HepG2 (cell line): ENCODE results near the gene AGER. TPM values are rescaled to one million over a fixed set of nuclear protein-coding genes. Genes with fewer than 3 reads are reported as not detected.

Experiments
- BRCA1 ChIP-seq: sonication (generic); formaldehyde crosslinking; IDR thresholded peaks from 2 replicates; pipeline ENCODE4 v1.4.0; 2020; ENCODE audit warnings: missing genetic modification reagents
- MBD4 ChIP-seq: IDR thresholded peaks from 2 replicates; pipeline ENCODE4 v1.6.1; 2012; ENCODE audit warnings: low read length, inconsistent platforms, borderline replicate concordance
- MED13 ChIP-seq: sonication (generic); formaldehyde crosslinking; IDR thresholded peaks from 2 replicates; pipeline ENCODE4 v1.5.0; 2020; ENCODE audit warnings: missing genetic modification reagents
- MIER3 ChIP-seq: IDR thresholded peaks from 2 replicates; pipeline ENCODE4 v1.6.1; 2016; ENCODE audit warnings: missing compliant biosample characterization, borderline replicate concordance
- RFX1 ChIP-seq: fragments of 450-650 bp; IDR thresholded peaks from 2 replicates; pipeline ENCODE4 v1.6.1; 2017
- SMARCC2 ChIP-seq: fragments of 450-650 bp; IDR thresholded peaks from 2 replicates; pipeline ENCODE4 v1.6.1; 2017; ENCODE audit warnings: antibody characterized with exemption, mild to moderate bottlenecking
- SPEN ChIP-seq: sonication (generic); formaldehyde crosslinking; IDR thresholded peaks from 2 replicates; pipeline ENCODE4 v1.5.1; 2020; ENCODE audit warnings: low read depth, mild to moderate bottlenecking, missing genetic modification reagents
- TBX3 ChIP-seq: fragments of 450-650 bp; IDR thresholded peaks from 2 replicates; pipeline ENCODE4 v1.6.1; 2017; ENCODE audit warnings: antibody characterized with exemption, mild to moderate bottlenecking, inconsistent platforms, borderline replicate concordance
- ZNF138 ChIP-seq: sonication (generic); formaldehyde crosslinking; IDR thresholded peaks from 2 replicates; pipeline ENCODE4 v1.5.0; 2020; ENCODE audit warnings: mild to moderate bottlenecking, low read depth, missing genetic modification reagents
- ZNF263 ChIP-seq: sonication (generic); formaldehyde crosslinking; IDR thresholded peaks from 2 replicates; pipeline ENCODE4 v1.4.0; 2020; ENCODE audit warnings: missing genetic modification reagents
- ZNF264 ChIP-seq: sonication (generic); formaldehyde crosslinking; IDR thresholded peaks from 2 replicates; pipeline ENCODE4 v1.4.0; 2020; ENCODE audit warnings: missing genetic modification reagents
- ZNF333 ChIP-seq: sonication (generic); formaldehyde crosslinking; IDR thresholded peaks from 2 replicates; pipeline ENCODE4 v1.4.0; 2020; ENCODE audit warnings: mild to moderate bottlenecking, missing genetic modification reagents, borderline replicate concordance
- ZNF546 ChIP-seq: sonication (generic); formaldehyde crosslinking; conservative IDR thresholded peaks from 2 replicates; pipeline ENCODE4 v1.8.1; 2023; ENCODE audit warnings: mild to moderate bottlenecking, missing genetic modification reagents
- ZSCAN20 ChIP-seq: sonication (generic); formaldehyde crosslinking; IDR thresholded peaks from 2 replicates; pipeline ENCODE4 v1.4.0; 2020; ENCODE audit warnings: missing genetic modification reagents, mild to moderate bottlenecking, borderline replicate concordance
- ZSCAN21 ChIP-seq: sonication (generic); formaldehyde crosslinking; IDR thresholded peaks from 2 replicates; pipeline ENCODE4 v1.8.0; 2022; ENCODE audit warnings: mild to moderate bottlenecking, missing genetic modification reagents, moderate library complexity, borderline replicate concordance
- polyA plus RNA-seq, 8 experiments: library from polyadenylated mRNA; depleted of rRNA in 3 of 8; stranded (reverse) in 7 of 8; unstranded in 1 of 8; fragments of >200 nt; fragmentation: Illumina TruSeq in 4 of 8; extraction: Trizol in 4 of 8; gene quantifications; 2 replicates each; pipeline versions ENCODE4 v1.2.1 to v1.2.3, GENCODE V29; 2011 to 2016; ENCODE audit warnings: low read depth in 4 of 8, missing spikeins in 1 of 8, mixed read lengths in 1 of 8; ENCODE audit not compliant: insufficient read depth in 1 of 8
- total RNA-seq, 5 experiments: library from RNA; depleted of rRNA; stranded (reverse); fragments of >200 nt; fragmentation: Illumina TruSeq; extraction: Trizol; gene quantifications; 2 replicates each; pipeline ENCODE4 v1.2.3, GENCODE V29; 2016; ENCODE audit warnings: low read depth in 1 of 5
- TF ChIP-seq, protein P1 (sequence below): sonication (generic); formaldehyde crosslinking; IDR thresholded peaks from 2 replicates; pipeline ENCODE4 v1.9.0; 2021; ENCODE audit warnings: missing genetic modification reagents, borderline replicate concordance
- TF ChIP-seq, protein P2 (sequence below), 2 experiments: sonication (generic) in 1 of 2; formaldehyde crosslinking in 1 of 2; IDR thresholded peaks; 2 replicates each; pipeline versions ENCODE4 v1.6.1 to v1.9.0; 2014 to 2022; ENCODE audit warnings: antibody characterized with exemption in 1 of 2, borderline replicate concordance in 1 of 2, inconsistent platforms in 1 of 2, low read depth in 1 of 2, missing genetic modification reagents in 1 of 2
- TF ChIP-seq, protein P3 (sequence below), 2 experiments: sonication (generic) in 1 of 2; formaldehyde crosslinking in 1 of 2; IDR thresholded peaks; 2 replicates each; pipeline versions ENCODE4 v1.5.1 to v1.6.1; 2011 to 2020; ENCODE audit warnings: borderline replicate concordance in 1 of 2, low read depth in 1 of 2, low read length in 1 of 2, mild to moderate bottlenecking in 1 of 2, missing genetic modification reagents in 1 of 2, moderate library complexity in 1 of 2

AGER gene
- total and polyA plus RNA-seq, 2 of the 13 experiments (the other 11 are each of a cell fraction or from before 2014, with no cell fraction given), result 1.9 to 5.1 TPM

DNA sequence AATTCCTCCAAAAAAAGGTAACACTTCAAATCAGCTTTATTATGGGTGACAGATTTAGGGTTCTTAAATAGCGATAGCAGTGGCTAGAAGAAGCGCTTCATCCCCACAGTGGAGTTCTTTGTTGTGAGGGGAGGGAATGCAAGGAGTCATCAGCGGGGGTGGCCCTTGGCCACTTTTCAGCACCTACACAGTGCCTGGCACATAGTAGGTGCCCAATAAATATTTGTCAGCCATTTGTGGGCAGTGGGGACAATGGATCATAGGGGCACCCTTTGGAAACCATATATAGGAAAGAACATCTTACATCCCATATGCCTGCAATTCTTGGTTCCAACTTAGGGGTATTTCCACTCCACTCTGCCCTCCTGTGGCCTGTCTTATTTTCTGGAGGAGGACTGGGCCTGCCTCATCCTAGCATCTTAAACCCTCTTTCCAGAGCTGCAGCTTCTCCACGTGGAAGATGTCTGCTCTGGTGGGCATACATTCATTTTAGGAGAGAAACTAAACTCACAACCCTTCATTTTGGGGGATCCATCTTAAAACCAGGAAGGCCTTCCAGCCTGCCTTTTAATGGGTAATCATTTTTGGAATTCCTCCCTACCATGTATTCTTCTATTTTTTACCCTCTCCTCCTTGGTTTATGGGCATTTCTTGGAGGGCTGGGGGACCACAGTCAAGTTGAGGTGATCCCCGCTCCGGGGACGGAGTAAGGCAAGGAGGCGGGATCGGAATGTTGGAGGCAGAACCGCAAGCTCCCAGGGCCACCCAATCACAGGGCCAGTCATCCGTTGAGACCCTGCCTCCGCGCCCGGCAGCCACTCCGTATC lies 11.0 kb upstream of the AGER start (continued):
- TF ChIP-seq SMARCC2 (no peak), ZNF264 (CRISPR knock-in tag) (no peak), ZNF138 (CRISPR knock-in tag) (no peak), MED13 (CRISPR knock-in tag) (no peak), ZSCAN20 (CRISPR knock-in tag) (no peak), MIER3 (CRISPR knock-in tag) (no peak; the same call in 1 of the 2 replicates), ZNF546 (no peak), RFX1 (no peak), BRCA1 (CRISPR knock-in tag) (no peak), SPEN (CRISPR knock-in tag) (no peak; the same call in 1 of the 2 replicates), ZSCAN21 (CRISPR knock-in tag) (no peak), ZNF263 (CRISPR knock-in tag) (no peak; the same call in 1 of the 2 replicates), TBX3 (no peak), ZNF333 (no peak), MBD4 (no peak)
- TF ChIP-seq, protein P1, sequence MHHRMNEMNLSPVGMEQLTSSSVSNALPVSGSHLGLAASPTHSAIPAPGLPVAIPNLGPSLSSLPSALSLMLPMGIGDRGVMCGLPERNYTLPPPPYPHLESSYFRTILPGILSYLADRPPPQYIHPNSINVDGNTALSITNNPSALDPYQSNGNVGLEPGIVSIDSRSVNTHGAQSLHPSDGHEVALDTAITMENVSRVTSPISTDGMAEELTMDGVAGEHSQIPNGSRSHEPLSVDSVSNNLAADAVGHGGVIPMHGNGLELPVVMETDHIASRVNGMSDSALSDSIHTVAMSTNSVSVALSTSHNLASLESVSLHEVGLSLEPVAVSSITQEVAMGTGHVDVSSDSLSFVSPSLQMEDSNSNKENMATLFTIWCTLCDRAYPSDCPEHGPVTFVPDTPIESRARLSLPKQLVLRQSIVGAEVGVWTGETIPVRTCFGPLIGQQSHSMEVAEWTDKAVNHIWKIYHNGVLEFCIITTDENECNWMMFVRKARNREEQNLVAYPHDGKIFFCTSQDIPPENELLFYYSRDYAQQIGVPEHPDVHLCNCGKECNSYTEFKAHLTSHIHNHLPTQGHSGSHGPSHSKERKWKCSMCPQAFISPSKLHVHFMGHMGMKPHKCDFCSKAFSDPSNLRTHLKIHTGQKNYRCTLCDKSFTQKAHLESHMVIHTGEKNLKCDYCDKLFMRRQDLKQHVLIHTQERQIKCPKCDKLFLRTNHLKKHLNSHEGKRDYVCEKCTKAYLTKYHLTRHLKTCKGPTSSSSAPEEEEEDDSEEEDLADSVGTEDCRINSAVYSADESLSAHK (CRISPR knock-in tag), result no peak
- TF ChIP-seq, protein P2, sequence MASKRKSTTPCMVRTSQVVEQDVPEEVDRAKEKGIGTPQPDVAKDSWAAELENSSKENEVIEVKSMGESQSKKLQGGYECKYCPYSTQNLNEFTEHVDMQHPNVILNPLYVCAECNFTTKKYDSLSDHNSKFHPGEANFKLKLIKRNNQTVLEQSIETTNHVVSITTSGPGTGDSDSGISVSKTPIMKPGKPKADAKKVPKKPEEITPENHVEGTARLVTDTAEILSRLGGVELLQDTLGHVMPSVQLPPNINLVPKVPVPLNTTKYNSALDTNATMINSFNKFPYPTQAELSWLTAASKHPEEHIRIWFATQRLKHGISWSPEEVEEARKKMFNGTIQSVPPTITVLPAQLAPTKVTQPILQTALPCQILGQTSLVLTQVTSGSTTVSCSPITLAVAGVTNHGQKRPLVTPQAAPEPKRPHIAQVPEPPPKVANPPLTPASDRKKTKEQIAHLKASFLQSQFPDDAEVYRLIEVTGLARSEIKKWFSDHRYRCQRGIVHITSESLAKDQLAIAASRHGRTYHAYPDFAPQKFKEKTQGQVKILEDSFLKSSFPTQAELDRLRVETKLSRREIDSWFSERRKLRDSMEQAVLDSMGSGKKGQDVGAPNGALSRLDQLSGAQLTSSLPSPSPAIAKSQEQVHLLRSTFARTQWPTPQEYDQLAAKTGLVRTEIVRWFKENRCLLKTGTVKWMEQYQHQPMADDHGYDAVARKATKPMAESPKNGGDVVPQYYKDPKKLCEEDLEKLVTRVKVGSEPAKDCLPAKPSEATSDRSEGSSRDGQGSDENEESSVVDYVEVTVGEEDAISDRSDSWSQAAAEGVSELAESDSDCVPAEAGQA (IDR thresholded peaks at IDR 0.05; ENCODE audit: low read depth), result no peak
- TF ChIP-seq, protein P2 (CRISPR knock-in tag; IDR thresholded peaks at IDR 0.05; ENCODE audit: borderline replicate concordance), result no peak
- TF ChIP-seq, protein P3, sequence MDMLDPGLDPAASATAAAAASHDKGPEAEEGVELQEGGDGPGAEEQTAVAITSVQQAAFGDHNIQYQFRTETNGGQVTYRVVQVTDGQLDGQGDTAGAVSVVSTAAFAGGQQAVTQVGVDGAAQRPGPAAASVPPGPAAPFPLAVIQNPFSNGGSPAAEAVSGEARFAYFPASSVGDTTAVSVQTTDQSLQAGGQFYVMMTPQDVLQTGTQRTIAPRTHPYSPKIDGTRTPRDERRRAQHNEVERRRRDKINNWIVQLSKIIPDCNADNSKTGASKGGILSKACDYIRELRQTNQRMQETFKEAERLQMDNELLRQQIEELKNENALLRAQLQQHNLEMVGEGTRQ (IDR thresholded peaks at IDR 0.05; ENCODE audit: low read depth, low read length), result no peak
- TF ChIP-seq, protein P3 (CRISPR knock-in tag; IDR thresholded peaks at IDR 0.05; ENCODE audit: borderline replicate concordance), result no peak
